Prostate gland (tissue), 2 donors: ENCODE measurements around the gene RPL39L.

Source experiments
- CTCF ChIP-seq, 4 experiments: fragments of 200-600 bp in 2 of 4; fragments of 450-650 bp in 2 of 4; sonication (generic) in 2 of 4; IDR thresholded peaks; 1 replicate in 3 of 4; 2 replicates in 1 of 4; pipeline ENCODE4 v1.5.1; 2016 to 2019; ENCODE audit warnings: antibody characterized with exemption in 4 of 4, mild to moderate bottlenecking in 2 of 4, moderate library complexity in 2 of 4
- POLR2A ChIP-seq: fragments of 450-650 bp; IDR thresholded peaks from one replicate; pipeline ENCODE4 v1.6.1; 2016; ENCODE audit warnings: antibody characterized with exemption, mild to moderate bottlenecking

DNA sequence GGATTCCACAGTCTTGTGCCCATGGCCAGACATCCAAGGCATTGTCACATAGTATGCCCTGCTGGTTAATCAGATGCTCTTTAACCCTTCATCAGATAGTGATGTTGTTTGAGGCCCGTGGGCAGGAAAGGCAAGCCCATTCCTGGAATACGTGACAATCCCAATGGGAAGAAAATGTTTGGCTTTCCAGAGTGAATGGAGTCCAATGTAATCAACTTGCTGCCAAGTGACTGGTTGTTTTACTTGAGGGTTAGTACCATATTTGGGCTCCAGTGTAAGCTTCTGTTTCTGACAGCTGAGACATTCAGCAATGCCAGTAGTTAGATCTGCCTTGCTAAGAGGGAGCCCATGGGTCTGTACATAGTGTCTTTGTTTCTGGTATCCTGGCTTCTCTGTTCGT is 31.3 kb downstream of the RPL39L start:
- TF ChIP-seq CTCF (IDR thresholded peaks at IDR 0.05) (no peak), POLR2A (no peak)
